HEK293 (cell line): ENCODE data around the gene RRP9.
A peak's percentile ranks its signal among the peaks of the same experiment; 100 is the strongest.

Experiments
- GFI1B ChIP-seq: fragments of 450-650 bp; formaldehyde crosslinking; IDR thresholded peaks from 2 replicates; pipeline ENCODE4 v1.5.1; 2016; ENCODE audit warnings: missing biosample characterization, missing genetic modification characterization
- SP7 ChIP-seq: fragments of 450-650 bp; formaldehyde crosslinking; IDR thresholded peaks from 2 replicates; pipeline ENCODE4 v1.5.1; 2016; ENCODE audit warnings: missing biosample characterization, missing genetic modification characterization
- YY1 ChIP-seq: fragments of 450-650 bp; formaldehyde crosslinking; IDR thresholded peaks from 2 replicates; pipeline ENCODE4 v1.5.1; 2018; ENCODE audit warnings: missing biosample characterization, missing genetic modification characterization
- ZEB2 ChIP-seq: fragments of 450-650 bp; formaldehyde crosslinking; IDR thresholded peaks from 2 replicates; pipeline ENCODE4 v1.5.1; 2016; ENCODE audit warnings: missing biosample characterization, missing genetic modification characterization
- ZNF544 ChIP-seq: fragments of 450-650 bp; formaldehyde crosslinking; IDR thresholded peaks from 2 replicates; pipeline ENCODE4 v1.5.0; 2017; ENCODE audit warnings: missing biosample characterization, missing genetic modification characterization
- ZNF549 ChIP-seq: fragments of 450-650 bp; IDR thresholded peaks from 2 replicates; pipeline ENCODE4 v1.5.1; 2018; ENCODE audit warnings: missing biosample characterization, missing genetic modification characterization, mild to moderate bottlenecking, inconsistent platforms, moderate library complexity
- ZNF768 ChIP-seq: fragments of 450-650 bp; formaldehyde crosslinking; IDR thresholded peaks from 2 replicates; pipeline ENCODE4 v1.5.1; 2018; ENCODE audit warnings: missing biosample characterization, mild to moderate bottlenecking, missing genetic modification characterization
- TF ChIP-seq, protein P1 (sequence below): fragments of 450-650 bp; formaldehyde crosslinking; IDR thresholded peaks from 2 replicates; pipeline ENCODE4 v1.5.1; 2016; ENCODE audit warnings: missing biosample characterization, missing genetic modification characterization
- TF ChIP-seq, protein P2 (sequence below): fragments of 450-650 bp; formaldehyde crosslinking; IDR thresholded peaks from 2 replicates; pipeline ENCODE4; 2016; ENCODE audit warnings: missing biosample characterization, missing genetic modification characterization

DNA sequence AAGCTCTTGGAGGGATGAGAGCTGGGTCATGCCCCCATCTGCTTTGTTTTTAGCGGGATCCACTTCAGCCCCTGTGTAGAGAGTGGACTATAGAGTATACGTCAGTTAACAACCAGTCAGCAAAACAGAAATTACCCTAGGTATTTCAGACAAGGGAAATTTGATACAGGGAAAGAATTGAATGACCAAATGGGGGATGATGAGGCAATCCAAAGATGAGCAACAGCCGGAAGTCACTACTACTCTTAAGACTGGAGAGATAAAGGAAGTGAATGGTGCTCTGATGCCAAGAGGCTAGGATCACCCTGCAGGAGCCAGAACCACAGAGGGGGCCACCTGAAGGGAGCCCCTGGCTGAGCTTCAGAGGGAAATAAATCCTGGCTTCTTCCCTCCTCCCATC is 11.7 kb upstream of the RRP9 start:
- TF ChIP-seq ZNF544 (tag by site-specific recombination), result no peak
- no peak for TF ChIP-seq SP7 (tag by site-specific recombination)
- TF ChIP-seq, protein P1, sequence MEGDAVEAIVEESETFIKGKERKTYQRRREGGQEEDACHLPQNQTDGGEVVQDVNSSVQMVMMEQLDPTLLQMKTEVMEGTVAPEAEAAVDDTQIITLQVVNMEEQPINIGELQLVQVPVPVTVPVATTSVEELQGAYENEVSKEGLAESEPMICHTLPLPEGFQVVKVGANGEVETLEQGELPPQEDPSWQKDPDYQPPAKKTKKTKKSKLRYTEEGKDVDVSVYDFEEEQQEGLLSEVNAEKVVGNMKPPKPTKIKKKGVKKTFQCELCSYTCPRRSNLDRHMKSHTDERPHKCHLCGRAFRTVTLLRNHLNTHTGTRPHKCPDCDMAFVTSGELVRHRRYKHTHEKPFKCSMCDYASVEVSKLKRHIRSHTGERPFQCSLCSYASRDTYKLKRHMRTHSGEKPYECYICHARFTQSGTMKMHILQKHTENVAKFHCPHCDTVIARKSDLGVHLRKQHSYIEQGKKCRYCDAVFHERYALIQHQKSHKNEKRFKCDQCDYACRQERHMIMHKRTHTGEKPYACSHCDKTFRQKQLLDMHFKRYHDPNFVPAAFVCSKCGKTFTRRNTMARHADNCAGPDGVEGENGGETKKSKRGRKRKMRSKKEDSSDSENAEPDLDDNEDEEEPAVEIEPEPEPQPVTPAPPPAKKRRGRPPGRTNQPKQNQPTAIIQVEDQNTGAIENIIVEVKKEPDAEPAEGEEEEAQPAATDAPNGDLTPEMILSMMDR (tag by site-specific recombination), result no peak
- TF ChIP-seq ZEB2, result 0 out of 2 replicates have a peak, but pooled peaks have one; percentile 46
- TF ChIP-seq ZNF549 (tag by site-specific recombination), result no peak
- TF ChIP-seq, protein P2, sequence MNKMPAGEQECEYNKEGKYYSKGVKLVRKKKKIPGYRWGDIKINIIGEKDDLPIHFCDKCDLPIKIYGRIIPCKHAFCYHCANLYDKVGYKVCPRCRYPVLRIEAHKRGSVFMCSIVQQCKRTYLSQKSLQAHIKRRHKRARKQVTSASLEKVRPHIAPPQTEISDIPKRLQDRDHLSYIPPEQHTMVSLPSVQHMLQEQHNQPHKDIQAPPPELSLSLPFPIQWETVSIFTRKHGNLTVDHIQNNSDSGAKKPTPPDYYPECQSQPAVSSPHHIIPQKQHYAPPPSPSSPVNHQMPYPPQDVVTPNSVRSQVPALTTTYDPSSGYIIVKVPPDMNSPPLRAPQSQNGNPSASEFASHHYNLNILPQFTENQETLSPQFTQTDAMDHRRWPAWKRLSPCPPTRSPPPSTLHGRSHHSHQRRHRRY (tag by site-specific recombination), result no peak
- no peak for TF ChIP-seq ZNF768 (tag by site-specific recombination)
- TF ChIP-seq YY1 (tag by site-specific recombination), result no peak
- no peak for TF ChIP-seq GFI1B (tag by site-specific recombination)
